ENCODE results near the gene MUC12.
"Not testable (repeated sequence)": the region's sequence is repeated elsewhere in the genome, so short reads cannot be mapped to it uniquely, and the experiment has no call there.

Gene MUC12

DNA sequence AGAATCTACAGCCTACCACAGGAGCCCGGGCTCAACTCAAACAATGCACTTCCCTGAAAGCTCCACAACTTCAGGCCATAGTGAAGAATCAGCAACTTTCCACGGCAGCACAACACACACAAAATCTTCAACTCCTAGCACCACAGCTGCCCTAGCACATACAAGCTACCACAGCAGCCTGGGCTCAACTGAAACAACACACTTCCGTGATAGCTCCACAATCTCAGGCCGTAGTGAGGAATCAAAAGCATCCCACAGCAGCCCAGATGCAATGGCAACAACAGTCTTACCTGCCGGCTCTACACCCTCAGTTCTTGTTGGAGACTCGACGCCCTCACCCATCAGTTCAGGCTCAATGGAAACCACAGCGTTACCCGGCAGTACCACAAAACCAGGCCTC is 22.3 kb downstream of the MUC12 start:
- no peak for DNase-seq

DNA sequence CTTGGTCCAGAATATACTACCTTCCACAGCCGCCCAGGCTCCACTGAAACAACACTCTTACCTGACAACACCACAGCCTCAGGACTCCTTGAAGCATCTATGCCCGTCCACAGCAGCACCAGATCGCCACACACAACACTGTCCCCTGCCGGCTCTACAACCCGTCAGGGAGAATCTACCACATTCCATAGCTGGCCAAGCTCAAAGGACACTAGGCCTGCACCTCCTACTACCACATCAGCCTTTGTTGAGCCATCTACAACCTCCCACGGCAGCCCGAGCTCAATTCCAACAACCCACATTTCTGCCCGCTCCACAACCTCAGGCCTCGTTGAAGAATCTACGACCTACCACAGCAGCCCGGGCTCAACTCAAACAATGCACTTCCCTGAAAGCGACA is 22.9 kb downstream of the MUC12 start:
- not testable (repeated sequence) for DNase-seq

GRCh38 chr7:100994671-100995070 is 25.3 kb downstream of the MUC12 start:
- DNase-seq = not testable (repeated sequence)

- DNase-seq = not testable (repeated sequence)
These were observed 29.2 kb downstream of the MUC12 start for GRCh38 chr7:100998530-100998929.

DNA sequence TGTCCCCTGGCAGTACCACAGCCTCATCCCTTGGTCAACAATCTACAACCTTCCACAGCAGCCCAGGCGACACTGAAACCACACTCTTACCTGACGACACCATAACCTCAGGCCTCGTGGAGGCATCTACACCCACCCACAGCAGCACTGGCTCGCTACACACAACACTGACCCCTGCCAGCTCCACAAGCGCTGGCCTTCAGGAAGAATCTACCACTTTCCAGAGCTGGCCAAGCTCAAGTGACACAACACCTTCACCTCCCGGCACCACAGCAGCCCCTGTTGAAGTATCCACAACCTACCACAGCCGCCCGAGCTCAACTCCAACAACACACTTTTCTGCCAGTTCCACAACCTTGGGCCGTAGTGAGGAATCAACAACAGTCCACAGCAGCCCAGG is 30.0 kb downstream of the MUC12 start:
- DNase-seq = not testable (repeated sequence)

DNA sequence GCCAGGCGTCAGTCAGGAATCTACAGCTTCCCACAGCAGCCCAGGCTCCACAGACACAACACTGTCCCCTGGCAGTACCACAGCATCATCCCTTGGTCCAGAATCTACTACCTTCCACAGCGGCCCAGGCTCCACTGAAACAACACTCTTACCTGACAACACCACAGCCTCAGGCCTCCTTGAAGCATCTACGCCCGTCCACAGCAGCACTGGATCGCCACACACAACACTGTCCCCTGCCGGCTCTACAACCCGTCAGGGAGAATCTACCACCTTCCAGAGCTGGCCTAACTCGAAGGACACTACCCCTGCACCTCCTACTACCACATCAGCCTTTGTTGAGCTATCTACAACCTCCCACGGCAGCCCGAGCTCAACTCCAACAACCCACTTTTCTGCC is 30.7 kb downstream of the MUC12 start:
- not testable (repeated sequence) for DNase-seq

DNA sequence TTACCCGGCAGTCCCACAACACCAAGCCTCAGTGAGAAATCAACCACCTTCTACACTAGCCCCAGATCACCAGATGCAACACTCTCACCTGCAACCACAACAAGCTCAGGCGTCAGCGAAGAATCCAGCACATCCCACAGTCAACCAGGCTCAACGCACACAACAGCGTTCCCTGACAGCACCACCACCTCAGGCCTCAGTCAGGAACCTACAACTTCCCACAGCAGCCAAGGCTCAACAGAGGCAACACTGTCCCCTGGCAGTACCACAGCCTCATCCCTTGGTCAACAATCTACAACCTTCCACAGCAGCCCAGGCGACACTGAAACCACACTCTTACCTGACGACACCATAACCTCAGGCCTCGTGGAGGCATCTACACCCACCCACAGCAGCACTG is 33.0 kb downstream of the MUC12 start:
- not testable (repeated sequence) for DNase-seq

GRCh38 chr7:101007361-101007760 is 38.0 kb downstream of the MUC12 start:
- DNase-seq = not testable (repeated sequence)

GRCh38 chr7:101009629-101010028 is 40.3 kb downstream of the MUC12 start:
- no peak for DNase-seq

DNA sequence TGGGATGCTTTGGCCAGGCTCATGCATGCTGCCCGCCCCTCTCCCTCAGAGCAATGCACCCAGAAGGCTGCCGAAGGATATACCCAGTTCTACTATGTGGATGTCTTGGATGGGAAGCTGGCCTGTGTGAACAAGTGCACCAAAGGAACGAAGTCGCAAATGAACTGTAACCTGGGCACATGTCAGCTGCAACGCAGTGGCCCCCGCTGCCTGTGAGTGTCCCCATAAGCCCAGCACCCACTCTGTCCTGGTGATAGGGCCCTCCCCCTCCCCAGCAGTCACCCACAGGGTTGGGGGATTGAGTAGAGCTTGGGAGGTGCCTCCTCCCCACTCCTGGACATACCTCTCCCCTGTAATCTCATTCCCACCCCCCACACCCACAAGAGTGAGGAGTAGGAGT is 43.6 kb downstream of the MUC12 start:
- DNase-seq = no peak

DNA sequence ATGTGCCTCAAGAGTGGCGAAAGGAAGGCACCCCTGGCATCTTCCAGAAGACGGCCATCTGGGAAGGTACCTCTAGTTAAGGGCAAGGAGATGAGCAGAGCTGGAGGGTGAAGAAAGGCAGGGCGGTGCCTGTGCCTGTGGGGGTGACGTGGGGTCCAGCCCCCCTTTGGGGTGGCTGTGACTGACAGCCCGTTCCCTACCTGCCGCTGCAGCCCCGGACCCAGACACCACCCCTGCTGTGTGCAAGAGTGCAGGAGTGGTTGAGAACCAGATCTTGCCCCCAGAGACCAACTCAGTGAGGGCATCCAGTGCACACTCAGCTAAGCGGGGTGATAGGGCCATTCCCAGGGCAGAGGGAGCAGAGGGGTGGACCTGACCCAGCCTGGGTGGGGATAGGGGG is 46.3 kb downstream of the MUC12 start:
- DNase-seq = no peak

- peak; percentile 1 for DNase-seq
These were observed 47.9 kb downstream of the MUC12 start for GRCh38 chr7:101017064-101017777.

GRCh38 chr7:101018271-101019167 is 49.2 kb downstream of the MUC12 start:
- DNase-seq = no peak

DNA sequence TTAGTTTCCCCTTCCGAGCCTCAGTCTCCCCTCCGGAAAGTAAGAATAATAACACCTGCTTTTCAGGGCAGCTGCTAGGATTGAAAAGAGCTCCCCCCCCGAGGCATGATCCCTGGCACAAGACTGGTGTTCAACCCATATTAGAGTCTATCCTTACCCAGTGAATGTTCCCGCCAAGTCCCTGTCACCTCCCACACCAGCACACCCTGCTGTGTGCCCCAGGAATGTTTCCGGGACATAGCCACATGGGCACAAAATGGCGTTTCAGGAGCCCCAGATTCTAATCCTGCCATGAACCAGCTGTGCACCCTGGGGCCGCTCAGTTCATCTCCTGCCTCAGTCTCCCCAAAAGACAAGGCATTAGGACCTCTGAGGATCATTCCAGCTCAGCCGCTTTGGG is 51.1 kb downstream of the MUC12 start:
- DNase-seq = no peak

DNA sequence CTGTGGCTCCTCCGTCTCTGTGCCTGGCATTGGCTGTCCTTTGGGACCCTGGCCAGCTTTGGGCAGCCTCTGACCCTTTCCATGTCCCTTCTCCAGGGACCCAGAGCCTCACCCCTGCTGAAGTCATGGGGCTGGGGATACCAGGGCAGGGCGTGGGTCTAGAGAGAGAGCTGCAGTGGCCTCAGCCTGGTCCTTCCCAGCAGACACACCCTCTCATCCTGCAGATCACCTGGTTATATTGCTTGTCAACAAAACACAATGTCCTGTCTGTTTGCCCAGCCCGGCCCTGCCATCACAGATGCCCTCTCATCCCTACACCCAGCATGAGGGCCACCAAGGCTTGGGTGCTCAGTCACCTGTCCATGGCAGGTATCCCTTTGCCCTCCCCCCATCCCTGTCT is 52.3 kb downstream of the MUC12 start:
- no peak for DNase-seq

GRCh38 chr7:101023839-101024238 is 54.5 kb downstream of the MUC12 start:
- DNase-seq = no peak

- DNase-seq = no peak
These were observed 61.7 kb downstream of the MUC12 start for GRCh38 chr7:101031082-101031481.

DNA sequence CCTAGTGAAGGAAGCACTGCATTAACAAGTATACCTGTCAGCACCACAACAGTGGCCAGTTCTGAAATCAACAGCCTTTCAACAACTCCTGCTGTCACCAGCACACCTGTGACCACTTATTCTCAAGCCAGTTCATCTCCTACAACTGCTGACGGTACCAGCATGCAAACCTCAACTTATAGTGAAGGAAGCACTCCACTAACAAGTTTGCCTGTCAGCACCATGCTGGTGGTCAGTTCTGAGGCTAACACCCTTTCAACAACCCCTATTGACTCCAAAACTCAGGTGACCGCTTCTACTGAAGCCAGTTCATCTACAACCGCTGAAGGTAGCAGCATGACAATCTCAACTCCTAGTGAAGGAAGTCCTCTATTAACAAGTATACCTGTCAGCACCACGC is 66.6 kb downstream of the MUC12 start:
- no peak for DNase-seq

DNA sequence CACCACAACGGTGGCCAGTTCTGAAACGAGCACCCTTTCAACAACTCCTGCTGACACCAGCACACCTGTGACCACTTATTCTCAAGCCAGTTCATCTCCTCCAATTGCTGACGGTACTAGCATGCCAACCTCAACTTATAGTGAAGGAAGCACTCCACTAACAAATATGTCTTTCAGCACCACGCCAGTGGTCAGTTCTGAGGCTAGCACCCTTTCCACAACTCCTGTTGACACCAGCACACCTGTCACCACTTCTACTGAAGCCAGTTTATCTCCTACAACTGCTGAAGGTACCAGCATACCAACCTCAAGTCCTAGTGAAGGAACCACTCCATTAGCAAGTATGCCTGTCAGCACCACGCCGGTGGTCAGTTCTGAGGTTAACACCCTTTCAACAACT is 71.9 kb downstream of the MUC12 start:
- not testable (repeated sequence) for DNase-seq

DNA sequence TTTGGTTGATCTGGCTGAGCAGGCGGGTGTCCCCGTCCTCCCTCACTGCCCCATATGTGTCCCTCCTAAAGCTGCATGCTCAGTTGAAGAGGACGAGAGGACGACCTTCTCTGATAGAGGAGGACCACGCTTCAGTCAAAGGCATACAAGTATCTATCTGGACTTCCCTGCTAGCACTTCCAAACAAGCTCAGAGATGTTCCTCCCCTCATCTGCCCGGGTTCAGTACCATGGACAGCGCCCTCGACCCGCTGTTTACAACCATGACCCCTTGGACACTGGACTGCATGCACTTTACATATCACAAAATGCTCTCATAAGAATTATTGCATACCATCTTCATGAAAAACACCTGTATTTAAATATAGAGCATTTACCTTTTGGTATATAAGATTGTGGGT is 89.0 kb downstream of the MUC12 start:
- DNase-seq = no peak

- no peak for DNase-seq
These were observed 90.2 kb downstream of the MUC12 start for GRCh38 chr7:101059620-101059942.

GRCh38 chr7:101060992-101061391 is 91.6 kb downstream of the MUC12 start:
- no peak for DNase-seq

- not testable (repeated sequence) for DNase-seq
These were observed 94.8 kb downstream of the MUC12 start for GRCh38 chr7:101064176-101064550.

DNA sequence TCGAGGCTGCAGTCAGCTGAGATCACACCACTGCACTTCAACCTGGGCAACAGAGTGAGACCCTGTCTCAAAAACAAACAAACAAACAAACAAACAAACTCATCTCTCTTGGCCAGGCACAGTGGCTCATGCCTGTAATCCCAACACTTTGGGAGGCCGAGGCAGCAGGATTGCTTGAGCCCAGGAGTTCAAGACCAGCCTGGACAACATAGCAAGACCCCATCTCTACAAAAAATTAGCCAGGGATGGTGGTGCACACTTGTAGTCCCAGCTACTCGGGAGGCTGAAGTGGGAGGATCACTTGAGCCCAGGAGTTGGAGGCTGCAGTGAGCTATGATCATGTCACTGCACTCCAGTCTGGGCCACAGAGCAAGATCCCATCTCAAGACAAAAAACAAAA is 95.8 kb downstream of the MUC12 start:
- not testable (repeated sequence) for DNase-seq

All from NCI-H2029 treated with DMSO at 0.1 percent for 48 hours (cell line).